UCSD-AML1 (cell line): ENCODE data around the gene CTCF.

ENCODE experiments used
- DNase-seq: peaks from one replicate; lab custom pipeline; 2025; ENCODE audit not compliant: unreplicated experiment; lab: John Stamatoyannopoulos, UW

Gene CTCF

GRCh38 chr16:67676516-67676915 lies 114.2 kb downstream of the CTCF start:
- DNase-seq, result no peak

- DNase-seq, result no peak
Observed at GRCh38 chr16:67676939-67677338, 114.6 kb downstream of the CTCF start.

GRCh38 chr16:67677712-67678111 lies 115.4 kb downstream of the CTCF start:
- no peak for DNase-seq

- no peak for DNase-seq
Observed at GRCh38 chr16:67678354-67679023, 116.2 kb downstream of the CTCF start.

- no peak for DNase-seq
Observed at GRCh38 chr16:67679935-67680897, 117.9 kb downstream of the CTCF start.

- DNase-seq, result no peak
Observed at GRCh38 chr16:67683767-67684166, 121.4 kb downstream of the CTCF start.

GRCh38 chr16:67685388-67686112 lies 123.2 kb downstream of the CTCF start:
- DNase-seq, result no peak
